ENCODE measurements around the gene AFAP1L2.

The AFAP1L2 gene

GRCh38 chr10:114272696-114273095 is 131.6 kb downstream of the AFAP1L2 start:
- no peak overlapping the region for H3K4me3 ChIP-seq (ENCODE audit: control insufficient read depth, low read depth, low read length)
- TF ChIP-seq CTCF (conservative IDR thresholded peaks at IDR 0.05; ENCODE audit: control insufficient read depth, insufficient read depth, low read depth, low read length) = no peak
- no peak for DNase-seq (ENCODE audit: low read depth)

GRCh38 chr10:114271779-114272167 is 132.5 kb downstream of the AFAP1L2 start:
- no peak overlapping the region for H3K4me3 ChIP-seq (ENCODE audit: control insufficient read depth, low read depth, low read length)
- TF ChIP-seq CTCF (conservative IDR thresholded peaks at IDR 0.05; ENCODE audit: control insufficient read depth, insufficient read depth, low read depth, low read length) = no peak
- DNase-seq (ENCODE audit: low read depth) = peak; percentile 98

- no peak for DNase-seq (ENCODE audit: low read depth)
- TF ChIP-seq CTCF (conservative IDR thresholded peaks at IDR 0.05; ENCODE audit: control insufficient read depth, insufficient read depth, low read depth, low read length) = no peak
- no peak overlapping the region for H3K4me3 ChIP-seq (ENCODE audit: control insufficient read depth, low read depth, low read length)
Observed at GRCh38 chr10:114271075-114271778, 133.1 kb downstream of the AFAP1L2 start.

GRCh38 chr10:114266521-114266920 is 137.8 kb downstream of the AFAP1L2 start:
- DNase-seq (ENCODE audit: low read depth) = peak; percentile 52
- no peak for TF ChIP-seq CTCF (conservative IDR thresholded peaks at IDR 0.05; ENCODE audit: control insufficient read depth, insufficient read depth, low read depth, low read length)

GRCh38 chr10:114265392-114266053 is 138.8 kb downstream of the AFAP1L2 start:
- no peak overlapping the region for H3K4me3 ChIP-seq (ENCODE audit: control insufficient read depth, low read depth, low read length)
- no peak for TF ChIP-seq CTCF (conservative IDR thresholded peaks at IDR 0.05; ENCODE audit: control insufficient read depth, insufficient read depth, low read depth, low read length)
- peak; percentile 83 for DNase-seq (ENCODE audit: low read depth)

More at GRCh38 chr10:114266521-114266920, 137.8 kb downstream of the AFAP1L2 start:
- H3K4me3 ChIP-seq (ENCODE audit: control insufficient read depth, low read depth, low read length) = no peak overlapping the region

- no peak for TF ChIP-seq CTCF (conservative IDR thresholded peaks at IDR 0.05; ENCODE audit: control insufficient read depth, insufficient read depth, low read depth, low read length)
- DNase-seq (ENCODE audit: low read depth) = no peak
- no peak overlapping the region for H3K4me3 ChIP-seq (ENCODE audit: control insufficient read depth, low read depth, low read length)
Observed at GRCh38 chr10:114262496-114262895, 141.8 kb downstream of the AFAP1L2 start.
